Gastroesophageal sphincter (tissue), 4 donors: ENCODE measurements around the gene PLA2G5. TPM values are rescaled to one million over a fixed set of nuclear protein-coding genes. Genes with fewer than 3 reads are reported as not detected.

Experiments
- ATAC-seq: fragments of 150-250 bp; one replicate; pipeline ENCODE4 v1.9.1; 2016; ENCODE audit warnings: mild to moderate bottlenecking, moderate library complexity
- H3K27ac ChIP-seq, 4 donors: fragments of 200-600 bp; sonication (generic) in 3 of 4; 1 replicate in 3 of 4; 2 replicates in 1 of 4; pipeline ENCODE4 v1.5.1; 2016 to 2019
- H3K27me3 ChIP-seq: fragments of 200-600 bp; sonication (generic); one replicate; pipeline ENCODE4 v1.5.1; 2019
- H3K36me3 ChIP-seq, 2 donors: fragments of 200-600 bp; sonication (generic); one replicate each; pipeline ENCODE4 v1.5.1; 2019; ENCODE audit warnings: control low read depth in 1 of 2
- H3K4me1 ChIP-seq, 3 donors: fragments of 200-600 bp; sonication (generic); 1 replicate in 2 of 3; 2 replicates in 1 of 3; pipeline ENCODE4 v1.5.1; 2016 to 2019; ENCODE audit warnings: control low read depth in 2 of 3
- H3K4me3 ChIP-seq, 2 donors: fragments of 200-600 bp; sonication (generic); one replicate each; pipeline ENCODE4 v1.5.1; 2019; ENCODE audit warnings: mild to moderate bottlenecking in 1 of 2, moderate library complexity in 1 of 2
- H3K9me3 ChIP-seq, 3 donors: fragments of 200-600 bp; sonication (generic); one replicate each; pipeline ENCODE4 v1.5.1; 2017 to 2019; ENCODE audit warnings: control low read depth in 2 of 3
- EP300 ChIP-seq: sonication (generic); formaldehyde crosslinking; IDR thresholded peaks from one replicate; pipeline ENCODE4 v1.6.1; 2017; ENCODE audit warnings: antibody characterized with exemption, mild to moderate bottlenecking
- POLR2A ChIP-seq, 2 donors: fragments of 450-650 bp; IDR thresholded peaks; one replicate each; pipeline ENCODE4 v1.6.1; 2017; ENCODE audit warnings: antibody characterized with exemption in 2 of 2, mild to moderate bottlenecking in 2 of 2, moderate library complexity in 1 of 2
- POLR2AphosphoS5 ChIP-seq: sonication (generic); formaldehyde crosslinking; IDR thresholded peaks from one replicate; pipeline ENCODE4 v1.6.1; 2017; ENCODE audit warnings: antibody characterized with exemption
- WGBS, 2 donors: methylation state at CpG; one replicate each; pipeline ENCODE4 v1.1.5; 2018; ENCODE audit warnings: low coverage in 1 of 2; 5-methylcytosine and 5-hydroxymethylcytosine counted together
- total RNA-seq, 4 donors: library from RNA; depleted of rRNA; stranded (reverse); fragments of >200 nt; gene quantifications; one replicate each; pipeline ENCODE4 v1.1.0, GENCODE V29; 2016
- TF ChIP-seq, protein P1 (sequence below), 4 experiments: fragments of 200-600 bp in 2 of 4; fragments of 450-650 bp in 2 of 4; sonication (generic) in 1 of 4; IDR thresholded peaks; one replicate each; pipeline ENCODE4 v1.5.1; 2017 to 2019; ENCODE audit warnings: antibody characterized with exemption in 4 of 4, mild to moderate bottlenecking in 2 of 4, moderate library complexity in 2 of 4

Gene PLA2G5
- total RNA-seq, 4 donors from 2014 or later: 8.8 to 47.1 (median 23.4) TPM

DNA sequence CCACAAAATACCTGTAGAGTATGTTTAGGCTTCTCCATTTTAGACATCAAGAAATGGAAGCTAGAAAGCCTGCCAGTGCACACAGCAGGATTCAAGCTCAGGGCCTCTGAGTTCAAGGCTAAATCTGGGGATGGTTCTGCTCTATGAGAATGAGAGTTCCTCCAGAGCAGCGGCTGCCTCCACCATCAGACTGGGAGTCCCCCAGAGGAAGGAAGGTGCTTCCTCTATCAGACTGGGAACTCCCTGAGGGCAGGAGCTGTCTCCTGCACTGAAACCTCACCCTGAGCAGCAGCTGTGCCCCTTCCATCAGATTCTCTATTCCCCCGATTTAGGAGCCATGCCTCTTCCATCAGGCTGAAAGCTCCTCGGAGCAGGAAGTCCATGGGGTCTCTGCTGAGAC, 20.1 kb downstream of the PLA2G5 start:
- no peaks in the 10 kb centered on the region for H3K9me3 ChIP-seq
- TF ChIP-seq, protein P1, sequence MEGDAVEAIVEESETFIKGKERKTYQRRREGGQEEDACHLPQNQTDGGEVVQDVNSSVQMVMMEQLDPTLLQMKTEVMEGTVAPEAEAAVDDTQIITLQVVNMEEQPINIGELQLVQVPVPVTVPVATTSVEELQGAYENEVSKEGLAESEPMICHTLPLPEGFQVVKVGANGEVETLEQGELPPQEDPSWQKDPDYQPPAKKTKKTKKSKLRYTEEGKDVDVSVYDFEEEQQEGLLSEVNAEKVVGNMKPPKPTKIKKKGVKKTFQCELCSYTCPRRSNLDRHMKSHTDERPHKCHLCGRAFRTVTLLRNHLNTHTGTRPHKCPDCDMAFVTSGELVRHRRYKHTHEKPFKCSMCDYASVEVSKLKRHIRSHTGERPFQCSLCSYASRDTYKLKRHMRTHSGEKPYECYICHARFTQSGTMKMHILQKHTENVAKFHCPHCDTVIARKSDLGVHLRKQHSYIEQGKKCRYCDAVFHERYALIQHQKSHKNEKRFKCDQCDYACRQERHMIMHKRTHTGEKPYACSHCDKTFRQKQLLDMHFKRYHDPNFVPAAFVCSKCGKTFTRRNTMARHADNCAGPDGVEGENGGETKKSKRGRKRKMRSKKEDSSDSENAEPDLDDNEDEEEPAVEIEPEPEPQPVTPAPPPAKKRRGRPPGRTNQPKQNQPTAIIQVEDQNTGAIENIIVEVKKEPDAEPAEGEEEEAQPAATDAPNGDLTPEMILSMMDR (IDR thresholded peaks at IDR 0.05): no peak
- TF ChIP-seq POLR2AphosphoS5: no peak
- no peak for TF ChIP-seq POLR2A (IDR thresholded peaks at IDR 0.05)
- TF ChIP-seq EP300: no peak
- peaks cover 0 to 44% of the 10 kb centered on the region in 2 donors for H3K36me3 ChIP-seq
- no CpG with 5 or more reads among the region's 3 CpGs for WGBS, 2 donors
- H3K4me1 ChIP-seq: peaks cover 0 to 18% (median 2%) of the 10 kb centered on the region in 3 donors
- no peak overlapping the region for H3K4me3 ChIP-seq
- no peak overlapping the region for H3K27ac ChIP-seq
- no peak for ATAC-seq
- no peaks in the 10 kb centered on the region for H3K27me3 ChIP-seq

DNA sequence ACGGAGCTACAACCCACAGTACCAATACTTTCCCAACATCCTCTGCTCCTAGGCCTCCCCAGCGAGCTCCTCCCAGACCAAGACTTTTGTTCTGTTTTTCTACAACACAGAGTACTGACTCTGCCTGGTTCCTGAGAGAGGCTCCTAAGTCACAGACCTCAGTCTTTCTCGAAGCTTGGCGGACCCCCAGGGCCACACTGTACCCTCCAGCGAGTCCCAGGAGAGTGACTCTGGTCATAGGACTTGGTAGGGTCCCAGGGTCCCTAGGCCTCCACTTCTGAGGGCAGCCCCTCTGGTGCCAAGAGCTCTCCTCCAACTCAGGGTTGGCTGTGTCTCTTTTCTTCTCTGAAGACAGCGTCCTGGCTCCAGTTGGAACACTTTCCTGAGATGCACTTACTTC, 20.6 kb downstream of the PLA2G5 start:
- 70 to 80% methylated on average over 2 to 5 of the region's 6 CpGs for WGBS, 2 donors
- Histone ChIP-seq H3K27me3 (no peaks in the 10 kb centered on the region), H3K4me1 (peaks cover 0 to 18% (median 7%) of the 10 kb centered on the region in 3 donors), H3K36me3 (peaks cover 0 to 42% of the 10 kb centered on the region in 2 donors), H3K9me3 (no peaks in the 10 kb centered on the region), H3K27ac (no peak overlapping the region), H3K4me3 (no peak overlapping the region)
- TF ChIP-seq, protein P1 (IDR thresholded peaks at IDR 0.05): no peak
- TF ChIP-seq POLR2A (IDR thresholded peaks at IDR 0.05): no peak
- ATAC-seq: no peak

DNA sequence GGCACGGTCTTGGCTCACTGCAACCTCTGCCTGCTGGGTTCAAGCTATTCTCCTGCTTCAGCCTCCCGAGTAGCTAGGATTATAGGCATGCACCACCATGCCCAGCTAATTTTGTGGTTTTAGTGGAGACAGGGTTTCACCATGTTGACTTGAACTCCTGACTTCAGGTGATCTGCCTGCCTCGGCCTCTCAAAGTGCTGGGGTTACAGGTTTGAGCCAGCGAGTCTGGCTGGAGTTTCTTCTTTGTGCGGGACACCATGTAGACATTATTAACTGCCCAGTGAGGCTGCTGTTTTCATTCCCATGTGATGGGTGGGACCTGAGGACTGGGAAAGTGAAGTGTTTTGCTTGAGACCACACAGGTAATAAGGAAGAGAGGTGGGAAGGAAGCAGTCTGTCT, 23.3 kb downstream of the PLA2G5 start:
- peaks cover 0 to 24% of the 10 kb centered on the region in 2 donors for H3K36me3 ChIP-seq
- no peaks in the 10 kb centered on the region for H3K27me3 ChIP-seq
- H3K27ac ChIP-seq: peak overlapping the region in 3 of 4 donors; percentile 58 to 70 (median 65)
- H3K9me3 ChIP-seq: peaks cover 0 to 3% (median 0%) of the 10 kb centered on the region in 3 donors
- H3K4me1 ChIP-seq: peaks cover 0 to 18% (median 8%) of the 10 kb centered on the region in 3 donors
- no peak overlapping the region for H3K4me3 ChIP-seq
- no peak for ATAC-seq
- no peak for TF ChIP-seq EP300
- TF ChIP-seq, protein P1 (IDR thresholded peaks at IDR 0.05): no peak
- TF ChIP-seq POLR2AphosphoS5: no peak
- TF ChIP-seq POLR2A (IDR thresholded peaks at IDR 0.05): no peak
- 81 to 100% methylated on average over 1 to 4 of the region's 5 CpGs for WGBS, 2 donors

DNA sequence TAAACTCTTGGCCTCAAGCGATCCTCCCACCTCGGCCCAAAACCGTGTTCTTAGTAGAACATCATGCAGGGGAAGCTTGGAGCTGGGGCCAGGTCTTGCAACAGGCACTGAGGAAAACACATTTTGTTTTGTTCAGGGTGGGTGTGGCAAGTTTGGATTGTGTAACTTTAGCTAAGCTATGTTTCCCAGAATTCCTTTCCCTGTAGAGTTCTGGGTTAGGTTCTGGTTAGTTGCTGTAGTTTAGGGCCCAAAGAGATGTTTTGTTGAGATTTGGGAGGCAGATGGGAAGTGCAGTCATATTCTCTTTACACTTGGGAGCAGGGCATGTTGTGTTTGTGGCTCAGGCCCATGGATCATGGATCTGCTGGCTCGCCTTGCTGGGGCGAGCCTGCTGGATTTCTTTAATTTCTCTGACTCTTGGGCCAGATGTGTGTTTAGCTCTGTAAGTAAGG, 24.0 kb downstream of the PLA2G5 start:
- peaks cover 0 to 24% of the 10 kb centered on the region in 2 donors for H3K36me3 ChIP-seq
- H3K27me3 ChIP-seq: no peaks in the 10 kb centered on the region
- WGBS, 2 donors: 58% methylated on average over 3 of the region's 5 CpGs; no CpG with 5 or more reads in 1 of the 2 donors
- H3K27ac ChIP-seq: peak overlapping the region in 3 of 4 donors; percentile 58 to 70 (median 65)
- peaks cover 0 to 18% (median 8%) of the 10 kb centered on the region in 3 donors for H3K4me1 ChIP-seq
- ATAC-seq: peak; percentile 91
- peaks cover 0 to 3% (median 0%) of the 10 kb centered on the region in 3 donors for H3K9me3 ChIP-seq
- TF ChIP-seq POLR2AphosphoS5: peak; percentile 72
- no peak for TF ChIP-seq EP300
- H3K4me3 ChIP-seq: no peak overlapping the region

DNA sequence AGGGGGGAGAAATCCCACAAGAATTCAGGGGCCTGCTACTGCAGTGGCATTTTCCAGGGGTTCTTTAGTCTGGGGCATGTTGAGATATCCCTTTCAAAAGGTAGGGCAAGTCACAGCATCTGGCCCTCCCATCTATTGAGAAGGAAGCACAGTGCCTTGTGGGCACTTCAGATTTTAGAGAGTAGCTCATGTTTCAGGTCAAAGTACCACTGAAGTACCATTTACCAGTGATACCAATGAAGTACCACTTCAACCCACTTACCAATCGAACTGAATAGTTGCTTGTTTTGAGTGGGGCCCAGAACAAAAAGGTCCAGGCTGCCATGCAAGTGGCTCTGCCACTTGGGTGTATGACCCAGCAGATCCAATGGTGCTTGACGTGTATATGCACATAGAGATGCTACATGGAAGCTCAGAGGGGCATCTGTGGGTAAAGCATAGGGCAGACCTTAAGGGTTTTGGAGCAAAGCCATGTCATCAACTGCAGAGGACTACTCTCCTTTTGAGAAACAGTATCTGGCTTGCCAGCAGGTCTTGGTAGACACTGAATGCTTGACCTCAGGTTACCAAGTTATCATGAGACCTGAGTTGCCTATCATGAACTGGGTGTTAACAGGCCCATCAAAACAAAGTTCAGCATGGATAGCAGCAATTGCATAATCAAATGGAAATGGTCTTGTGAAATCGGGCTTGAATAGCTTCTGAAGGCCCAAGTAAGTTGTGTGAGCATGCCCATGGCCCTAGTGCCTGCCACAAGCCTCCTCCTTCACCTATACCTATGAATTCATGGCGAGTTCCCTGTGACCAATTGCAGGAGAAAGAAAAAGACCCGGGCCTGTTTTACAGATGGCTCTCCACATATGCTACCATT, 25.8 kb downstream of the PLA2G5 start:
- H3K27ac ChIP-seq: peak overlapping the region in 2 of 4 donors; percentile 44 to 60
- peak; percentile 6 for ATAC-seq
- H3K4me3 ChIP-seq: no peak overlapping the region
- H3K9me3 ChIP-seq: peaks cover 0 to 3% (median 0%) of the 10 kb centered on the region in 3 donors
- H3K4me1 ChIP-seq: peaks cover 0 to 21% (median 8%) of the 10 kb centered on the region in 3 donors
- TF ChIP-seq EP300 (no peak), POLR2AphosphoS5 (no peak)
- TF ChIP-seq, protein P1 (IDR thresholded peaks at IDR 0.05): no peak
- peaks cover 0 to 7% of the 10 kb centered on the region in 2 donors for H3K36me3 ChIP-seq
- no peaks in the 10 kb centered on the region for H3K27me3 ChIP-seq
- 77 to 79% methylated on average over 4 of the region's 5 CpGs for WGBS, 2 donors
